ENCODE results near the gene CAPN1.

The CAPN1 gene

GRCh38 chr11:65215441-65216076, 33.8 kb downstream of the CAPN1 start:
- Histone ChIP-seq H3K27me3 (ENCODE audit: insufficient read depth, poor library complexity, severe bottlenecking) (no peaks in the 10 kb centered on the region), H3K27ac (replicated peaks) (no peak overlapping the region), H3K4me3 (replicated peaks; ENCODE audit: insufficient read depth, low read length) (no peak overlapping the region)
- no peak for DNase-seq (ENCODE audit: low read depth in 1 of 2, low spot score in 1 of 2)
- no peak for TF ChIP-seq REST (IDR thresholded peaks at IDR 0.05; ENCODE audit: insufficient replicate concordance, low read depth)
- TF ChIP-seq CTCF (IDR thresholded peaks at IDR 0.05; ENCODE audit: insufficient read depth, low read length): no peak
- TF ChIP-seq POLR2AphosphoS5 (IDR thresholded peaks at IDR 0.05; ENCODE audit: low read depth): no peak
- no peak for TF ChIP-seq SPI1 (IDR thresholded peaks at IDR 0.05; ENCODE audit: borderline replicate concordance, low read depth)

GRCh38 chr11:65216830-65217229, 35.1 kb downstream of the CAPN1 start:
- no peak for DNase-seq (ENCODE audit: low read depth in 1 of 2, low spot score in 1 of 2)
- TF ChIP-seq REST (IDR thresholded peaks at IDR 0.05; ENCODE audit: insufficient replicate concordance, low read depth): no peak
- no peak for TF ChIP-seq CTCF (IDR thresholded peaks at IDR 0.05; ENCODE audit: insufficient read depth, low read length)
- TF ChIP-seq SPI1 (IDR thresholded peaks at IDR 0.05; ENCODE audit: borderline replicate concordance, low read depth): no peak
- no peak for TF ChIP-seq POLR2AphosphoS5 (IDR thresholded peaks at IDR 0.05; ENCODE audit: low read depth)
- TF ChIP-seq GABPA (IDR thresholded peaks at IDR 0.05; ENCODE audit: low read depth): no peak
- Histone ChIP-seq H3K4me3 (replicated peaks; ENCODE audit: insufficient read depth, low read length) (no peak overlapping the region), H3K27me3 (ENCODE audit: insufficient read depth, poor library complexity, severe bottlenecking) (no peaks in the 10 kb centered on the region), H3K27ac (replicated peaks) (no peak overlapping the region)

GRCh38 chr11:65217441-65218423, 36.0 kb downstream of the CAPN1 start:
- no peak overlapping the region for H3K4me3 ChIP-seq (replicated peaks; ENCODE audit: insufficient read depth, low read length)
- H3K27ac ChIP-seq (replicated peaks): no peak overlapping the region
- TF ChIP-seq REST (IDR thresholded peaks at IDR 0.05; ENCODE audit: insufficient replicate concordance, low read depth): no peak
- TF ChIP-seq POLR2AphosphoS5 (IDR thresholded peaks at IDR 0.05; ENCODE audit: low read depth): no peak
- TF ChIP-seq CTCF (IDR thresholded peaks at IDR 0.05; ENCODE audit: insufficient read depth, low read length): no peak
- TF ChIP-seq SPI1 (IDR thresholded peaks at IDR 0.05; ENCODE audit: borderline replicate concordance, low read depth): no peak
- TF ChIP-seq GABPA (IDR thresholded peaks at IDR 0.05; ENCODE audit: low read depth): no peak
- H3K27me3 ChIP-seq (ENCODE audit: insufficient read depth, poor library complexity, severe bottlenecking): no peaks in the 10 kb centered on the region
- DNase-seq (ENCODE audit: low read depth in 1 of 2, low spot score in 1 of 2): no peak
